Kidney (tissue), 14 donors: ENCODE measurements around the gene FOXQ1. TPM values are rescaled to one million over a fixed set of nuclear protein-coding genes. Genes with fewer than 3 reads are reported as not detected.

Experiments
- DNase-seq, 5 donors: peaks; one replicate each; pipeline ENCODE4 v3.0.0-alpha.2; 2013 to 2020
- FAIRE-seq: peaks from 2 replicates; lab custom pipeline; 2012; peaks lifted over from hg19 to GRCh38; lab: Jason Lieb, UNC
- H3K27ac ChIP-seq, 2 donors: one replicate each; pipeline ENCODE4 v1.7.0; 2013; ENCODE audit warnings: low read depth in 2 of 2, low read length in 2 of 2, inconsistent platforms in 1 of 2
- H3K27me3 ChIP-seq: one replicate; pipeline ENCODE4 v1.7.1; 2013; ENCODE audit warnings: low read length, inconsistent platforms; ENCODE audit not compliant: control insufficient read depth, insufficient read depth
- H3K36me3 ChIP-seq, 3 donors: one replicate each; pipeline versions ENCODE4 v1.7.0 to v1.7.1; 2013; ENCODE audit warnings: low read length in 3 of 3, control low read depth in 1 of 3, inconsistent platforms in 1 of 3; ENCODE audit not compliant: insufficient read depth in 3 of 3, control insufficient read depth in 2 of 3
- H3K4me1 ChIP-seq, 3 donors: one replicate each; pipeline versions ENCODE4 v1.7.0 to v1.7.1; 2013; ENCODE audit warnings: low read length in 3 of 3, inconsistent platforms in 1 of 3, low read depth in 1 of 3; ENCODE audit not compliant: control insufficient read depth in 2 of 3, insufficient read depth in 2 of 3
- H3K4me3 ChIP-seq, 3 donors: one replicate each; pipeline versions ENCODE4 v1.7.0 to v1.8.1; 2013; ENCODE audit warnings: low read length in 3 of 3, control low read depth in 1 of 3, inconsistent platforms in 1 of 3
- H3K9ac ChIP-seq, 3 donors: one replicate each; pipeline versions ENCODE4 v1.7.0 to v1.7.1; 2013; ENCODE audit warnings: low read length in 3 of 3, control low read depth in 1 of 3, inconsistent platforms in 1 of 3
- H3K9me3 ChIP-seq, 3 donors: one replicate each; pipeline versions ENCODE4 v1.7.0 to v1.7.1; 2013; ENCODE audit warnings: low read length in 3 of 3, control low read depth in 1 of 3, inconsistent platforms in 1 of 3; ENCODE audit not compliant: control insufficient read depth in 2 of 3, insufficient read depth in 1 of 3
- intact Hi-C: fragments of 100-400 bp; cut with DNase I; formaldehyde crosslinking; loops from one replicate; pipeline ENCODE4 v1.11.1; 2022
- polyA plus RNA-seq: library from polyadenylated mRNA; stranded (reverse); fragments of 350-450 nt; fragmentation: Illumina TruSeq; extraction: RNeasy Lipid Tissue Mini Kit (QIAGEN cat#74804); gene quantifications from one replicate; pipeline ENCODE4 v1.2.3, GENCODE V29; 2014; ENCODE audit warnings: low read depth, low replicate concordance; ENCODE audit not compliant: insufficient read depth
- total RNA-seq: library from RNA; stranded (reverse); fragmentation: NEBNext Ultra II Directional; extraction: Animal tissue kit (Norgen Biotek cat#: 25700); gene quantifications from one replicate; pipeline ENCODE4 v1.2.1, GENCODE V29; 2021
- TF ChIP-seq, protein P1 (sequence below): IDR thresholded peaks from 3 replicates; pipeline ENCODE4 v1.5.1; 2012; ENCODE audit warnings: mild to moderate bottlenecking, moderate library complexity, borderline replicate concordance; ENCODE audit not compliant: insufficient read depth; ENCODE audit errors: extremely low read depth
- donor health status: control.
- donor health status: control.
- donor health status: control.
- donor health status: control.
- donor health status: control.
- donor health status: DM: yes; HTN: yes; CAD: no.
- donor health status: Normal renal cell carcinoma (clear cell type).

The FOXQ1 gene
- total and polyA plus RNA-seq, 2 donors from 2014 or later = 6.0 to 33.6 TPM

DNA sequence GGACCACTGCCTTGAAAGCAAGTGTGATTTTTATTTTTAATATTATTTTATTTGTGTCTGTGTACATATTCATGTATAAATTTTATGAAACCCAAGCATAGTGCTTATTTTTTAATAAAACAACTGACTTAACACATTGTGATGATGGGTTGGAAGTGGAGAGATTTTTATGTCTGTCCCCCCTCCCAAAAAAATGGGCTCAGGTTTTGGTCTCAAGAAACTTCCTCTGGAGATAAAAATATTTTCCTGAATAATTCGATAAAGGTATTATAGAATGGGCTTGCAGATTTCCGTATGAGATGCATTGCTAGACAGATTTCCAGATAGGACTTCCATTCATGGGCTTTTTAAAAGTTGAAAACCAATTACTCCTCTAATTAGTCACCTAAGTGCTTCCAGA is 2.7 kb downstream of the FOXQ1 start:
- peaks cover 31% of the 10 kb centered on the region for H3K27me3 ChIP-seq
- FAIRE-seq (no peak), DNase-seq (no peak)
- peak overlapping the region in 1 of 3 donors; percentile 3 for H3K4me3 ChIP-seq
- intact Hi-C loops = no loop called here
- TF ChIP-seq, protein P1, sequence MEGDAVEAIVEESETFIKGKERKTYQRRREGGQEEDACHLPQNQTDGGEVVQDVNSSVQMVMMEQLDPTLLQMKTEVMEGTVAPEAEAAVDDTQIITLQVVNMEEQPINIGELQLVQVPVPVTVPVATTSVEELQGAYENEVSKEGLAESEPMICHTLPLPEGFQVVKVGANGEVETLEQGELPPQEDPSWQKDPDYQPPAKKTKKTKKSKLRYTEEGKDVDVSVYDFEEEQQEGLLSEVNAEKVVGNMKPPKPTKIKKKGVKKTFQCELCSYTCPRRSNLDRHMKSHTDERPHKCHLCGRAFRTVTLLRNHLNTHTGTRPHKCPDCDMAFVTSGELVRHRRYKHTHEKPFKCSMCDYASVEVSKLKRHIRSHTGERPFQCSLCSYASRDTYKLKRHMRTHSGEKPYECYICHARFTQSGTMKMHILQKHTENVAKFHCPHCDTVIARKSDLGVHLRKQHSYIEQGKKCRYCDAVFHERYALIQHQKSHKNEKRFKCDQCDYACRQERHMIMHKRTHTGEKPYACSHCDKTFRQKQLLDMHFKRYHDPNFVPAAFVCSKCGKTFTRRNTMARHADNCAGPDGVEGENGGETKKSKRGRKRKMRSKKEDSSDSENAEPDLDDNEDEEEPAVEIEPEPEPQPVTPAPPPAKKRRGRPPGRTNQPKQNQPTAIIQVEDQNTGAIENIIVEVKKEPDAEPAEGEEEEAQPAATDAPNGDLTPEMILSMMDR = no peak
- H3K36me3 ChIP-seq = no peaks in the 10 kb centered on the region
- no peaks in the 10 kb centered on the region for H3K9me3 ChIP-seq
- no peak overlapping the region for H3K27ac ChIP-seq
- peaks cover 0 to 11% (median 0%) of the 10 kb centered on the region in 3 donors for H3K4me1 ChIP-seq
- H3K9ac ChIP-seq = no peak overlapping the region

GRCh38 chr6:1315201-1315559 is 3.3 kb downstream of the FOXQ1 start:
- peaks cover 26% of the 10 kb centered on the region for H3K27me3 ChIP-seq
- FAIRE-seq (no peak), DNase-seq (no peak)
- H3K4me1 ChIP-seq = peaks cover 0 to 11% (median 0%) of the 10 kb centered on the region in 3 donors
- H3K27ac ChIP-seq = no peak overlapping the region
- H3K9ac ChIP-seq = no peak overlapping the region
- H3K9me3 ChIP-seq = no peaks in the 10 kb centered on the region
- H3K36me3 ChIP-seq = no peaks in the 10 kb centered on the region
- peak overlapping the region in 1 of 3 donors; percentile 3 for H3K4me3 ChIP-seq
- TF ChIP-seq, protein P1 = no peak
- intact Hi-C loops = no loop called here

- TF ChIP-seq, protein P1 = no peak
- no peaks in the 10 kb centered on the region for H3K36me3 ChIP-seq
- peak overlapping the region in 1 of 3 donors; percentile 13 for H3K9ac ChIP-seq
- DNase-seq = peak in 2 of 5 donors; percentile 21 to 34
- intact Hi-C loops = no loop called here
- peak overlapping the region in 1 of 3 donors; percentile 64 for H3K4me3 ChIP-seq
- no peaks in the 10 kb centered on the region for H3K9me3 ChIP-seq
- no peak overlapping the region for H3K27ac ChIP-seq
- H3K4me1 ChIP-seq = peaks cover 0 to 11% (median 0%) of the 10 kb centered on the region in 3 donors
- no peak for FAIRE-seq
- peaks cover 23% of the 10 kb centered on the region for H3K27me3 ChIP-seq
Observed at GRCh38 chr6:1315560-1316386, 3.9 kb downstream of the FOXQ1 start.
